H1 (cell line): ENCODE measurements around the gene LGALS3. TPM values are rescaled to one million over a fixed set of nuclear protein-coding genes. Genes with fewer than 3 reads are reported as not detected.

Experiments used
- EP300 ChIP-seq, 2 experiments: IDR thresholded peaks; 1 replicate in 1 of 2; 2 replicates in 1 of 2; pipeline ENCODE4 v1.6.1; 2011 to 2012; ENCODE audit warnings: low read depth in 2 of 2, low read length in 2 of 2, mild to moderate bottlenecking in 2 of 2, borderline replicate concordance in 1 of 2, inconsistent platforms in 1 of 2, moderate library complexity in 1 of 2
- GTF2F1 ChIP-seq: IDR thresholded peaks from 2 replicates; pipeline ENCODE4 v1.6.1; 2012; ENCODE audit warnings: low read depth, low read length, improper control_type of control experiment, borderline replicate concordance
- KDM4A ChIP-seq: IDR thresholded peaks from one replicate; pipeline ENCODE4 v1.7.1; 2012; ENCODE audit warnings: low read depth, mild to moderate bottlenecking, moderate library complexity, low read length, inconsistent platforms; ENCODE audit not compliant: severe bottlenecking
- POLR2A ChIP-seq, 2 experiments: IDR thresholded peaks; 1 replicate in 1 of 2; 2 replicates in 1 of 2; pipeline ENCODE4 v1.6.1; 2011; ENCODE audit warnings: low read depth in 2 of 2, low read length in 2 of 2, mild to moderate bottlenecking in 2 of 2; ENCODE audit errors: control extremely low read depth in 1 of 2
- RBBP5 ChIP-seq: IDR thresholded peaks from 2 replicates; pipeline ENCODE4 v1.7.1; 2012; ENCODE audit warnings: low read depth, mild to moderate bottlenecking, inconsistent platforms, low read length, moderate library complexity, borderline replicate concordance
- RXRA ChIP-seq: IDR thresholded peaks from 2 replicates; pipeline ENCODE4 v1.6.1; 2011; ENCODE audit warnings: low read depth, mild to moderate bottlenecking, low read length, moderate library complexity; ENCODE audit not compliant: insufficient read depth
- polyA plus RNA-seq, 7 experiments: library from polyadenylated mRNA; depleted of rRNA in 3 of 7; stranded (reverse) in 5 of 7; unstranded in 2 of 7; fragments of >200 nt in 5 of 7; fragments of 200-250 nt in 2 of 7; gene quantifications; 1 replicate in 5 of 7; 2 replicates in 1 of 7; 4 replicates in 1 of 7; pipeline versions ENCODE4 v1.2.1 to v1.2.3, GENCODE V29; 2011 to 2013; ENCODE audit warnings: missing spikeins in 2 of 7, mixed read lengths in 2 of 7
- total RNA-seq: library from RNA; stranded (reverse); fragmentation: NEBNext Ultra II Directional; extraction: Animal tissue kit (Norgen Biotek cat#: 25700); gene quantifications from 2 replicates; pipeline ENCODE4 v1.2.1, GENCODE V29; 2021
- TF ChIP-seq, protein P1 (sequence below), 3 experiments: IDR thresholded peaks; 1 replicate in 2 of 3; 2 replicates in 1 of 3; pipeline versions ENCODE4 v1.5.1 to v1.6.1; 2011; ENCODE audit warnings: low read length in 3 of 3, mild to moderate bottlenecking in 3 of 3, inconsistent platforms in 2 of 3, low read depth in 1 of 3, moderate library complexity in 1 of 3; ENCODE audit not compliant: insufficient read depth in 1 of 3; ENCODE audit errors: control extremely low read depth in 1 of 3
- TF ChIP-seq, protein P2 (sequence below): IDR thresholded peaks from 2 replicates; pipeline ENCODE4 v1.6.1; 2011; ENCODE audit warnings: low read depth, mild to moderate bottlenecking, low read length; ENCODE audit not compliant: insufficient read depth

Gene LGALS3
- total and polyA plus RNA-seq, 2 of the 8 experiments (the other 6 are each of a cell fraction or from before 2014, with no cell fraction given): 9.7 to 14.5 TPM

DNA sequence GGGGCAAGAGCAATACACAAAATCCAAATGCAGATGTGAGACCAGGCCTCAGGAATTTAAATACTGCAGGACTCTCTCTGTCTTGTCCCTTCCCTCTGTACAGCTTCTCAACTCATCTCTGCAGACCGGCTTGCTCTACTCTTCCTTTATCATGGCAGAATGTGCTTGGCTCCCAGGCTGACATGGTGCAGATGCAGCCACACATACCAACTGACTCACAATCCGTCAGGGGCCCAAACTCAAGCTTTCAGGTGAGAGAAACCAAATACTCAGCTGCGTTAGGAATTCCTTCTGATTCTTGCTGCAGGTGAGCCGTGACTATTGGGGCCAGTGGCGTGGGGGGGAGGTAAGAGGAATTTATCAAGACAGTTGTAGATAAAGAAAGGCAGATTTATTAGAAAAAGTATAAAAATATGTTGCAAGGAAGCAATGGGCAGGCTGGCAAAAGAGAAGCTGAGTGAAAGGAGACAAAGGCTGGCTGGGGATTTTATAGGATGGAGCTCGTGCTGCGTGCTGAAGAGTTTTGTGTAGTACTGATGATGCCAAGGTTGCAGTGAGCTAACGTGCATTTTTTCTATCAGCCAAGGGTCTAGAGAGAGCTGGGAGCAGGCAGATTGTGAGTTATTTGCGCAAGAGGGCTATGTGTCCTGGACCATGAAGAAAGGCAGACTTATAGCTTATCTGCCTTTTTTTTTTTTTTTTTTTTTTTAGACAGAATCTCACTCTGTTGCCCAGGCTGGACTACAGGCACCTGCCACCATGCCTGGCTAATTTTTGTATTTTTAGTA lies 5.0 kb upstream of the LGALS3 start (continued):
- TF ChIP-seq, protein P1, sequence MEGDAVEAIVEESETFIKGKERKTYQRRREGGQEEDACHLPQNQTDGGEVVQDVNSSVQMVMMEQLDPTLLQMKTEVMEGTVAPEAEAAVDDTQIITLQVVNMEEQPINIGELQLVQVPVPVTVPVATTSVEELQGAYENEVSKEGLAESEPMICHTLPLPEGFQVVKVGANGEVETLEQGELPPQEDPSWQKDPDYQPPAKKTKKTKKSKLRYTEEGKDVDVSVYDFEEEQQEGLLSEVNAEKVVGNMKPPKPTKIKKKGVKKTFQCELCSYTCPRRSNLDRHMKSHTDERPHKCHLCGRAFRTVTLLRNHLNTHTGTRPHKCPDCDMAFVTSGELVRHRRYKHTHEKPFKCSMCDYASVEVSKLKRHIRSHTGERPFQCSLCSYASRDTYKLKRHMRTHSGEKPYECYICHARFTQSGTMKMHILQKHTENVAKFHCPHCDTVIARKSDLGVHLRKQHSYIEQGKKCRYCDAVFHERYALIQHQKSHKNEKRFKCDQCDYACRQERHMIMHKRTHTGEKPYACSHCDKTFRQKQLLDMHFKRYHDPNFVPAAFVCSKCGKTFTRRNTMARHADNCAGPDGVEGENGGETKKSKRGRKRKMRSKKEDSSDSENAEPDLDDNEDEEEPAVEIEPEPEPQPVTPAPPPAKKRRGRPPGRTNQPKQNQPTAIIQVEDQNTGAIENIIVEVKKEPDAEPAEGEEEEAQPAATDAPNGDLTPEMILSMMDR (IDR thresholded peaks at IDR 0.05; ENCODE audit: control extremely low read depth in 1 of 3, insufficient read depth in 1 of 3, low read depth in 1 of 3, low read length in 3 of 3): no peak
- TF ChIP-seq KDM4A (no peak), EP300 (IDR thresholded peaks at IDR 0.05; ENCODE audit: borderline replicate concordance in 1 of 2, low read depth in 2 of 2, low read length in 2 of 2) (no peak), GTF2F1 (no peak), RXRA (no peak), RBBP5 (no peak), POLR2A (IDR thresholded peaks at IDR 0.05; ENCODE audit: control extremely low read depth in 1 of 2, low read depth in 2 of 2, low read length in 2 of 2) (no peak)
- TF ChIP-seq, protein P2, sequence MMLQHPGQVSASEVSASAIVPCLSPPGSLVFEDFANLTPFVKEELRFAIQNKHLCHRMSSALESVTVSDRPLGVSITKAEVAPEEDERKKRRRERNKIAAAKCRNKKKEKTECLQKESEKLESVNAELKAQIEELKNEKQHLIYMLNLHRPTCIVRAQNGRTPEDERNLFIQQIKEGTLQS: no peak
